NOMO-1 treated with dmso at 0.1 percent for 144 hours (cell line): ENCODE measurements around the gene ANKFN1.
"Not testable (repeated sequence)": the region's sequence is repeated elsewhere in the genome, so short reads cannot be mapped to it uniquely, and the experiment has no call there.

Experiments used
- DNase-seq: peaks from one replicate; lab custom pipeline; 2025; ENCODE audit not compliant: unreplicated experiment; lab: John Stamatoyannopoulos, UW

Gene ANKFN1

DNA sequence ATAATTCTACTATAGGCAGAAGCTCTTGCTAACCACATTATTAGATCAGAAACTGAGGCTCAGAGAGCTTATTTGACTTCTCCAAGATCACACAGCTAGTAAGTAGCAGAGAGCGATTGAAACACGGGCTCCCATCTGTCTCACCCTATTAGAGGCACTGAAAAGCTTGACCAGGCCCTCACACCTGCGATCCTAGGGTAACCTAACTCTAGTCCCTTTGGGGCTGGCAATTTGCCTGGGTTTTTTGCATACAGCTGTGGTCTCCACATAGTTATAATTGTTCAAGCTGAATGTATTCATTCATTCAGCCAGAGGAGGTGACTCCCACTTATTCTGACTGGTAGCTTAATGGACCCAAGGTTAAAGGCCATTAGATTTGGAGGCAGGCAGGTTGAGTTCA lies 121.2 kb downstream of the ANKFN1 start:
- DNase-seq, result no peak

DNA sequence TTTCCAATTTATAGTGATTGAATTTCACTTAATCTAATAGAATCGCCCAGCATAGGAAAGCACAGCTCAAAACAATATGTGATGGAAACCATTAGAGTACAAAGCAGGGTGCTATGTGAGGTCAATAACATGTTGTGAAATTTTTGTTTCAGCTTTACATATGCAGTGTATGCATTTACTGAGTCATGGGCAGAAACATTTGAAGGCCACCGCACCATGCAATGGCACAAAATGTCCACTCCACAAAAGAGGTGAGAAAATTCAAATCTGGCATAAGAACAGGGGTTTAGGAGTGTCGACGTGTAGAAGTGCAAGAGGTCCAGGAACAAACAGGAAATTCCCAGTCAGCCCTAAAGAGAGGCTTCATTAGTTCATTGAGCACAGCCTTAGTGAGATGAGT lies 131.2 kb downstream of the ANKFN1 start:
- no peak for DNase-seq

DNA sequence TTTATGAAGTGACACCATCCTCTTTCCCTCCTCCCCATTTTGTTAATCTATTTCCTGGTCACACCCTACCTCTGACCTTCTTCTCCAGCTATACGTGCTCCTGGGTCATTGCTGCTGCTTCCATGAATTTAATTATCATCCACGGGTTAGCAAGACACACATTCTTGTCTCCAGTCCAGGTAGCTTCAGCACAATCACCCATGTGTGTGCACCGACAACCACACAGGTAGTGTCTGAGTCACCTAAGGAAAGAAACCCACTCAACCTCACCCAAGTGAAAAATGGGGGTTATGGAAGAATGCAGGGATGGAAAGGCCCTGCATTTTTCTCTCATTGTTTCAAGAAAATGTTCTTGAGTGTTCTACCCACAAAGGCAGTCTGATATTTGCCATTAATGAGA lies 135.5 kb downstream of the ANKFN1 start:
- DNase-seq, result not testable (repeated sequence)

DNA sequence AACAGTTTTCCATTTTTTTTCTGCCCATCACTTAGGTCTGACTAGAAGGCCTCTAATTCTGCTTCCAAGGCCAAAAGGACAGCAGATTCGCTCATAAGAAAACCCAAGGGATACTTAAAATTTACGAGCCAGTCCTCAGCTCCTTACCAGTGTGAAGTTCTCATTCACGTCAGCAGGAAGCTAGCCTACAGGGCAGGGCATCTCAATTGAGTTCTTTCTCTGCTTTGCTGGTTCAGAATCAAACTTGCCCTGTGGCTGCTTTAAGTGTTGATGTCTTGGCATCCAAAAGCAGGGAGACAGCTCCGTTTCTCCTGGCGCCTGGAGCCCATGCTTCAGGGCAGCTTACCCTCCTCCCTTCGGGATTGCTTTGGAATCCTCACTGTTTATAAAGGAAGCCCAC lies 136.0 kb downstream of the ANKFN1 start:
- DNase-seq, result no peak

DNA sequence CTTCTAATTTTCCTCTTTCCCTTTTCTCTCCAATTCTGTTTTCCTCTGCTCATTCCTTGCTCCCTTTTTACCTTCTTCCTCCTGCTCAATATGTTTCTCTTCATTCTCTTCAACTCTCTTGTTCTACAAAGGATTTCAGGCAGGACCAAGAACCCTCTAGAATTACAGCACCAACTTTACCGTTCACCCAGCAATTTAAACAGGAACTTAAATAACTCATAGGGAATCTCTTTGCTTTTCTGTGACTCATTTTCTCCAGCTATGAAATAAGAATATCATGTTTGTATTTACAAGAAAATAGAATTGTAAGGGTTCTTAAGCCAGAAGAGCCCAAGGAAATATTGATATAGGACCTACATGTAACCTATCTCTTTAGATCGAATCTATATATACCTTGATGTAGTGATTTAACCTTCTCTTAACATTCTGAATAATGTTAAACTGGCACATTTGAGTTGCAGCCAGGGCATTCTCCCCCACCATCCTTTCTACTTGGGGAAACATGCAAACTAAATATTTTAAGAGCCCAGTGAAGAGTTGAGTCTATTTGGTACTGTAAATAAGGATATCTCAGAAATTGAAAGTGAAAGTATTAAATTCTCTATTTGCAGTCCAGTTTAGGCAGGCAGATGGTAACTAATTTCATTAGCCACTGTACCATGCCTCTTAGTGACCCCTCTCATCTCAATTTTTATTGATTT lies 137.0 kb downstream of the ANKFN1 start:
- no peak for DNase-seq

DNA sequence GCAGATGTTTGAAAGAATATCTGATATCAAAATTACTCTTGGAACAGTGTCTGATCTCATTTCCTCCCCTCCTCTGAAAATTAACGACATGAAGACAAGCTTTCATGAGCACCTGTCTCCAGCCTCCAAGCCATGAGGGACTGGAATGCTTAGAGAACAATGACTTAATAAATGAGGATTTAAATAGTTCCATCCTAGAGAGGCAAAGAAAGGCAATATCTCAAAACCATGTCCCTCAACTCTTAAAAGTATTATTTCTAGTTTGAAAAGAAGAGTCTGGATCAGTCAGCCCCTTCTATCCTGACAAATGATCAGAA lies 137.5 kb downstream of the ANKFN1 start:
- no peak for DNase-seq

DNA sequence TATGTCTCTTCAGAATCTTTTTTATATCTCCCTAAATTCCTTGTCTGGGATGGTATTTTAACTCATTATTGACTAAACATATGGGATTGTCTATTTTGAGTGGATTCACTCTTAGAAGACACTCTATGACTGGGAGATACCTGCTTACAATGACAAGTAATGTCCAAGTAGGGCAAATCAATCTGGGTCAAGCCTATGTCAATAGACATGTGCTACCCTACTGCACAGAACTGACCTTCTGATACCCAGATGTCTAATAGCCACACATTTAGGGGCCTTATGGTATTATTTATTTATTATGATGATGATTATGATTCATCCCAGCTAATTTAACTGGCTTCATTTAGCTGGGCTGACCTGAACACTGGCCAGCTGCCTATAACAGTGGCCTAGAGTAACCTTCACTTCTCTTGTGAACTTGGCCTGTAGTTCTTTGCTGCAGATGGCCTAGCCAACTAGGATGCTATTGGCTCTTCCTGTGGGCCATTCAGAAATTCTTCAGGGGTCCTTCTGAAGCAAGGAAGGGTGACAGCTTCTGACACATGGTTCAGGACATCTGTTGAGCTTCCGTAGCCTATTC lies 138.0 kb downstream of the ANKFN1 start:
- no peak for DNase-seq

DNA sequence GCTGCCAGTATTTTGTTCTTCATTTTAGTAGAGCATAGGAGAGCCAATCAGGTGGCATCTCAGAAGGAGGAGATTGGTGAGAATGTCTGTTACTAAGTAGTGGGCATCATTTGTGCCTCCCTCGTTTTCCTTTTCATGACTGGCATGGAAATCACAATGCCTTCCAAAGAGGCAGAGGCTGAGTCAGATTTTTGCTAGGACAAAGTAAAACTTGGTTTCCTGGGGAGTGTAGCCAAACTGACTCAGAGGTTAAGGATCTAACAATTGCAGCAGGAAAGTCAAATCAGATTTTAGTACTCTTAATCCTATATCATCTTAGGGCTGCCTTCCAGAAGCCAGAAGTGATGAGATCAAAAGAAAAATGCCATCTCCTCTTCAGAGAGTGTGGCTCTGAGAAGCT lies 138.7 kb downstream of the ANKFN1 start:
- no peak for DNase-seq

DNA sequence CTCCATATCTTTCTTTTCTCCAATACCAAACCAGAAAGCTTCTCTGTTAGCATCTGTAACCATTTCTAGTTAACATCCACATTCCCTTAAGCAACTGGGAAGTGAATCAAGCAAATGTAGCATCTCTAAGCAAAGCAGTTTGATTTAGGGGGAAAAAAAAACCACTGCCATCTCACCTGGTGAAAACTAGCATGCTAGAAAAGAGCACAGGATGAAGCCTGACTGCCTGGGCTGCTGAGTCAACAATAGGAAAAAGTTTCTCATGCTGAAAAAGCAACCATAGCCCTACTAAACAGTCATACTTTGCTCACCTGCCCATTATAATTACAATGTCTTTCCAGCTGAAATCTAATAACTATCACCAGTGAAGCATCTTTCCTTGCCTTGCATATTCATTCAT lies 139.3 kb downstream of the ANKFN1 start:
- no peak for DNase-seq

DNA sequence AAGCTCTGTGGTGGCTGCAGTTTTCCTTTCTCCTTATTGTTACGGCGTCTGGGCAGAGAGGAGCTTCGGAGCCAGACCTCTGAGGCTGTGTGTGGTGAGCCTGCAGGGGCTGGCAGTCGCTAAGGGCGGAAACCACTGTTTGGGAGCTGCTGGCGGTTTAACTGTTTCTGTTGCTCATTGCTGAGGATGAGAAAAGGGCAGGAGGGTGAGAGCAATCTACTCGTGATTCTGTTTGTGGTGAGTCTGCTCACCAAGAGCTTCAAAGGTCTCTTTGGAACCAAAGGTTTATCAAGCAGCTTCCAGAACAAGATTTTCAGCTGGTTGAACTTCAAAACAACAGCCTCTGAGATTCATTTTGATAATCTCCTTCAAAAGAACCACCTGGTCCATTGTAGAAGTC lies 143.9 kb downstream of the ANKFN1 start:
- DNase-seq, result peak; percentile 86

DNA sequence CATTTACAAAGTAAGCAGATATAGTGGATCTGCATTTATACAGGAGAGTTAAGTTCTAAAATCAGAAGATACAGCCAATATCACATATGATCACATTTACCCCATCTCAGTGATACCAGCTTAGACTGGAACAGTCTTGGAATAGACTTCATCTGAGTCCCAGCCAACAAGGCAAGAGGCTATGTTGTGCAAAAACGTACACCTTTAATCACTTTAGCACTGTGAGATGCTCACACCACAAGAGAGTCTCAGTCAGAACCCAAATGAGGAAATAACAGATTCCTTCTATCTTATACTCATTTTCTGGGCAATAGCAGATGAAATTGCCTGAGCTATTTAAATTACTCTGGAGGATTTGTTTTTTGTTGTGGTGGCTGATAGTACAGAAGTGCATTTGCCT lies 145.6 kb downstream of the ANKFN1 start:
- no peak for DNase-seq

DNA sequence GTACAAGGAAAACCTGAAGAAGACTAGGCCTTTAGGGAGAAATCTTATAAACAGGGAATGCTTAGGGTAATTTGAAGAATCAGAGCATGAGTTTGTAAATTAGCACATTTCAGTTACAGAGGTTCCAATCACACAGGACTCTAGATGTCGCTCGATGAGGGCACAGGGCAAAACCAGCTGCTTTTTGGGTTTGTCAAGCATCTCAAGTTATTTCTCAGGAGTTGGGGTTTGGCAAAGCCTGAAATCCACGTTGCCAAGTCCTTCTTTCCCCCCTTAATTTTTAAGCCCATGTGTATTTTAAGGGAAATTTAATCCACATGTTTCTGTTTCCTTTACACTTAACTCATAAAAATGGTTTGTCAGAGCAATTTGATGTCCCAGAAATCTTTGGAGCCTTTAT lies 146.9 kb downstream of the ANKFN1 start:
- DNase-seq, result no peak

DNA sequence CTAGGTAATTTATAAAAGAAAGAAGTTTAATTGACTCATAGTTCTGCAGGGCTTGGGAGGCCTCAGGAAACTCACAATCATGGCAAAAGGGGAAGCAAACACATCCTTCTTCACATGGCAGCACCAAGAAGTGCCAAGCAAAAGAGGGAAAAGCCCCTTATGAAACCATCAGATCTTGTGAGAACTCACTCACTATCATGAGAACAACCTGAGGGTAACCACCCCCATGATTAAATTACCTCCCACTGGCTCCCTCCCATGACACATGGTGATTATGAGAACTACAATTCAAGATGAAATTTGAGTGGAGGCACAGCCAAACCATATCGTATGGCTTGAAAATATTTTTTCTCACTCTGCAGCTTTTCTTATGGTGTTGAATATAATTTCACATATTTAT lies 151.7 kb downstream of the ANKFN1 start:
- DNase-seq, result no peak

DNA sequence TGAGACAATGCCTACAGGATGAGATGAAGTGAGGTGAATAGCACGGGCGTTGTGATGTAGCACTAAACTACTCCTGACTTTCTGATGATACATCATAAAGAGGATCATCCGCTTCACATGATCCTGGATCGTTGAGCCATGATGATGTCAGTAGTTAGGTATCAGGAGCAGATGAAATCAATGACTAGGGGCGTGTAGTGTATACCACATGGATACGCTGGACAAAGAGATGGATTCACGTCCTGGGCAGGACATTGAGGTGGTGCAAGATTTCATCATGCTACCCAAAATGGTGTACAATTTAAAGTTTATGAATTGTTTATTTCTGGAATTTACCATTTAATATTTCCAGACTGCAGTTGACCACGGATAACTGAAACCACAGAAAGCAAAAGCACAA lies 156.6 kb downstream of the ANKFN1 start:
- no peak for DNase-seq

DNA sequence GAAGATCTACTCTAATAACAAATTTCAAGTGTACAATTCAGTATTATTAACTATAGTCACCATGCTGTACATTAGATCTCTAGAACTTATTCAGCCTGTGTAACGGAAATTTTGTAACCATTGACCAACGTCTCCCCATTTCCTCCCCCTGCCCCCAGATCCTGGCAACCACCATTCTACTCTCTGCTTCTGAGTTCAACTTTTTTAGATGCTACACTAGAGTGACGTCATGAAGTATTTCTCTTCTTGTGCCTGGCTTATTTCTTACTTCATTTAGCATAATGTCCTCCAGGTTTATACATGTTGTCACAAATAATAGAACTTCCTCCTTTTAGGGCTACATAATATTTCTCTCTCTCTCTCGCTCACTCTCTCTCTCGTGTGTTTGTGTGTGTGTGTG lies 157.5 kb downstream of the ANKFN1 start:
- DNase-seq, result peak; percentile 47

DNA sequence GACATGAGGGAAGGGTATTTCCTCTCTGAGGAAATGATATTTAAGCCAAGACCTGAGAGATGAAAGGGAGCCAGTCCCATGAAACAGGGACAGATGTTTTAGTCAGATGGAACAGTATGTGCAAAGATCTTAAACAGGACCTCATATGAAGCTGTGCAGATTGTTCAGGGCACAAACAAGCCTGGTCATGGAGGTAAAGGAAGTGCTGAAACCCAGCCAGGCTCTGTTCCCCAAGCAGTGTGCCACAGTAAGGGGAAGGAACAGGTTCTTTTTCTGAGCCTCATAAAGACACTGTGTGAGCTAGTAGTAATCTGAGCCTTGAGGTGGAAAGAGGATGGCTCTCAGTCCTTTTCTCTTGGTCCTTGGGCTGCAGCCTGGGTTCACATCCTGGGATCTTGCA lies 159.9 kb downstream of the ANKFN1 start:
- DNase-seq, result peak; percentile 40

DNA sequence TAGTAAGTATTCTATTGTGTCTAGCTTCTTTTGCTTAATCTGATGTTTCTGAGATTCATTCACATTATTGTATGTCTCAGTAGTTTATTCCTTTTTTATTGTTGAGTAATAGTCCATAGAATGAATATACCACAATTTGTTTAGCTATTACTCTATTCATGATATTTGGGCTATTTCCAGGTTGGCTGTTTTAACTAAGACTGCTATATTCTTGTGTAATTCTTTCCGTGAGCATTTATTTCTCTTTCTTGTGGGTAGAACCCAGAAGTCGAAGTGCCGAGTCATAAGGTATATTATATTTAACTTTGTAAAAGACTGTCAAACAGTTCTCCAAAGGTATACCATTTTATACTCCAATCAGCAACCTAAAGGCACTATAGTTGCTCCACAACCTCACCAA lies 160.8 kb downstream of the ANKFN1 start:
- peak; percentile 27 for DNase-seq

DNA sequence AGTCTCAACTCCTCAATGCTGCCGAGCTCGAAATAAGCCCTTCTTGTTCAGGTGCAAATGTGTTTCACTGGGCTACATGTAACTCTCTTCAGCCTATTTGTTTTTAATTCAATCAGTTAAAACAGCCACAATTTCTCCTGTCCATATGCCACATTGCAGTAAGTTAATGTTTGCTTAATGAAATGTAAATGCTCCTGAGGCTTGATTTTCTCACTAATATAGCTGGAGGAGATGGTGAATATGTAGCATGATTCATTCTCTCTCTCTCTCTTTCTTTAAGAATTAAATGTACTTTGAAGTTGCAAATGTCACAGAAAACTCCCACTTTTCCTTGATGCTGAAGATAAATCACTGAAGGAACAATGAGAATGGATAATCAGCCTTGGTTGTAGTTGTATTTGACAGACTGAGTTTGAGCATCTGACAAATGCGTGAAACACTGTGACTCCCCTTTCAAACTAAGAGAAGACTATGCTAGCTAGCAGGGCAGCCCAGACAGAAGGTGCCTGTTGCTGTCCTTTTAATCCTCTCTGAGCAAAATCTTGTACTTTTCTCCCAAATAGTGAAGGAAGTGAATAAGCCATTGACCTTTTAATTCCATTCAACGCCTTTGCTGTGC lies 161.8 kb downstream of the ANKFN1 start:
- no peak for DNase-seq

DNA sequence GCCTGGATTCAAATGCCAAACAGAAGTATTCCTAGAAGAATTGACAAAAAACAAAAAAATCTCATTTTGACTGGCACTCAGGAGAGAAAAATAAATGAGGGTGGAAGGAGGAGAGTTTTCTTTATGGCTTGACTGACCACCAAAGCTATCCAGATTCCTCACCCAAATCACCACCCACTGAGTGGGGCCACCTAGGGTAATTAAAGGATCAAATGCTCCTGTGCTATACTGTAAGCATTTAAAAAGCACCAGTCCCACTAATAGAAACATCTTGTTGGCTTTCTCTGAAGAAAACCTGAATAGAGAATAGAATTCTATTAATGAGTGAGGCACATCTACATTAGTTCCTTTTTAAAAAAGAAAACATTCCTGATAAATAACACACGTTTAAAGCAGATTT lies 163.3 kb downstream of the ANKFN1 start:
- DNase-seq, result no peak

DNA sequence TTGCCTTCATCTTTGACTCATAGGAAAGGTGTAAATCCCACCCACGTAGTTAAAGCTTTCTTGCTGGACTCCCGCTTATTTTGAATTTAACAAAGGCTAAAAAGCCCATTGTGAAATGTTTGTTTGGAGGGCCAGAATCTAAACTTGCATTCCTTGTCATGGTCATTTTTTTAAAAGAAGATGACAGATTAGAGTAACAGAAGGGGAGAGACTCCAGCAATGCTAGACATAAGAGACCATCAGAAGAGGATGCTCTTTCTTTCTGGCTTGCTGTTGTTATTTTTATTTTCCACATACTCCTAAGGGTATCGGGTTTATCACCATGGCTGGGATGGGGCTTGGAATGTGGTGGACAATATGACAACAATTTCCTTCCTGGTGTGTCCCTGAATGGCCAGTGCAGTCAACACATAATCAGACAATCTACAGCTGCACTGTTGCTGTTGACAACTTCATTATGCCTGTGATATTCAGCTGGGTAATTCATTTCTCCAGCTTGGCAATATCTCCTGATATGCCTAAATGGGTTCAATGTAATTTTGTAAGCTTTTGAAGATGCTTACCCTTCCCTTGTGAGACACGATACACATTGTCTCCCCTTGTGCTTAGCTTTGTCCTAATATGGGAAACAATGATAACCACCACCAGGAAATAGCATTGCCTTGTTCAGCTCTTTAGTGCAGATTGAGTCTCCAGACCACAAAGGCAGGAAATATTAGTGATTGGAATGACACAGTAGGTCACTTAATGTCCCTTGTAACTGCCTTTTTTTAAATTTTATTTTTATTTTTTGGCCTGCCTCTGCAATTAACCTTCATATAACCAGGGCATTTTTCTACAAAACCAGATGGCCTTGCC lies 164.3 kb downstream of the ANKFN1 start:
- no peak for DNase-seq

DNA sequence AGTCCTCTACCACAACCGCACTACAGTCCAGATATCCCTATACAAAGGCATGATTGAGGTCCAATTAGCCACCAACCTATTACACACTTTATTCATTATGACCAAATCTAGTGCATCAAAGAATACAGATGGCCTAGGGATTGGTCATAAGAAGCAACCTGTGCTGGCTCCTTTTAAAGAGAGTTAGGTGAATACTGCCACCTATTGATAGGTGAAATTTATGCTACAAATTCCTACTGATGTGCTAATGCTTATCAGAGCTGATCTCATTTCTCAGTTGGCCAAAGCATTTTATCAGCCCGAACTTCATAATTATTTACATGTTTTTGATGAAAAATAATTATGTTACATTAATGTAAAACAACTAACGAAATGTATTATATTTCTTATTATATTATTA lies 166.3 kb downstream of the ANKFN1 start:
- peak; percentile 24 for DNase-seq

DNA sequence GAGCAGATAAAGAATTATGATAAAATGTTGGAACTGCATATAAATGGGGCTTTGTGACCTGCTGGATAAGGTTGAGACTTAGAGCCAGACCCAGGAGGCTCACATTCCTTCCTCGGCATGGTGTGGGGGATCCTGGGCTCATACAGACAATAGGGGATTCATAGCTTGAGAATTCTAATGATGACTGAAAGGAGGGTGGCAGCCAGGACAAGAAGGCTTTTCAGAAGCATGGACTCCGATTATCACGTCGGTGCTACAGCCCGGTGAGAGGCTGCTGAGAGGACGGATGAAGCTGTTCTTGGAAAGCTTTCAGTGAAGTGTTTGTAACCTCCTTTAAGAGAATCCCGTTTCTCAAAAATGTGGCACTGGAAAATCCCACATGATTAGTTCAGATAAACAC lies 167.2 kb downstream of the ANKFN1 start:
- no peak for DNase-seq
